ENCODE results near the gene PKD1L1.

Gene PKD1L1

GRCh38 chr7:47888371-47889265 is 59.6 kb downstream of the PKD1L1 start:
- Histone ChIP-seq H3K4me3 (ENCODE audit: severe bottlenecking) (no peak overlapping the region), H3K27ac (ENCODE audit: poor library complexity, severe bottlenecking) (no peak overlapping the region), H3K36me3 (ENCODE audit: low read depth) (no peaks in the 10 kb centered on the region), H3K4me1 (ENCODE audit: insufficient read depth, poor library complexity, severe bottlenecking) (no peaks in the 10 kb centered on the region), H3K9me3 (ENCODE audit: severe bottlenecking) (no peaks in the 10 kb centered on the region), H3K27me3 (ENCODE audit: insufficient read depth, poor library complexity, severe bottlenecking) (peaks cover 5% of the 10 kb centered on the region)
- ATAC-seq (ENCODE audit: low read depth) = no peak
- TF ChIP-seq, protein P1, sequence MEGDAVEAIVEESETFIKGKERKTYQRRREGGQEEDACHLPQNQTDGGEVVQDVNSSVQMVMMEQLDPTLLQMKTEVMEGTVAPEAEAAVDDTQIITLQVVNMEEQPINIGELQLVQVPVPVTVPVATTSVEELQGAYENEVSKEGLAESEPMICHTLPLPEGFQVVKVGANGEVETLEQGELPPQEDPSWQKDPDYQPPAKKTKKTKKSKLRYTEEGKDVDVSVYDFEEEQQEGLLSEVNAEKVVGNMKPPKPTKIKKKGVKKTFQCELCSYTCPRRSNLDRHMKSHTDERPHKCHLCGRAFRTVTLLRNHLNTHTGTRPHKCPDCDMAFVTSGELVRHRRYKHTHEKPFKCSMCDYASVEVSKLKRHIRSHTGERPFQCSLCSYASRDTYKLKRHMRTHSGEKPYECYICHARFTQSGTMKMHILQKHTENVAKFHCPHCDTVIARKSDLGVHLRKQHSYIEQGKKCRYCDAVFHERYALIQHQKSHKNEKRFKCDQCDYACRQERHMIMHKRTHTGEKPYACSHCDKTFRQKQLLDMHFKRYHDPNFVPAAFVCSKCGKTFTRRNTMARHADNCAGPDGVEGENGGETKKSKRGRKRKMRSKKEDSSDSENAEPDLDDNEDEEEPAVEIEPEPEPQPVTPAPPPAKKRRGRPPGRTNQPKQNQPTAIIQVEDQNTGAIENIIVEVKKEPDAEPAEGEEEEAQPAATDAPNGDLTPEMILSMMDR (IDR thresholded peaks at IDR 0.05; ENCODE audit: poor library complexity, severe bottlenecking) = no peak
- DNase-seq (ENCODE audit: low spot score) = no peak

DNA sequence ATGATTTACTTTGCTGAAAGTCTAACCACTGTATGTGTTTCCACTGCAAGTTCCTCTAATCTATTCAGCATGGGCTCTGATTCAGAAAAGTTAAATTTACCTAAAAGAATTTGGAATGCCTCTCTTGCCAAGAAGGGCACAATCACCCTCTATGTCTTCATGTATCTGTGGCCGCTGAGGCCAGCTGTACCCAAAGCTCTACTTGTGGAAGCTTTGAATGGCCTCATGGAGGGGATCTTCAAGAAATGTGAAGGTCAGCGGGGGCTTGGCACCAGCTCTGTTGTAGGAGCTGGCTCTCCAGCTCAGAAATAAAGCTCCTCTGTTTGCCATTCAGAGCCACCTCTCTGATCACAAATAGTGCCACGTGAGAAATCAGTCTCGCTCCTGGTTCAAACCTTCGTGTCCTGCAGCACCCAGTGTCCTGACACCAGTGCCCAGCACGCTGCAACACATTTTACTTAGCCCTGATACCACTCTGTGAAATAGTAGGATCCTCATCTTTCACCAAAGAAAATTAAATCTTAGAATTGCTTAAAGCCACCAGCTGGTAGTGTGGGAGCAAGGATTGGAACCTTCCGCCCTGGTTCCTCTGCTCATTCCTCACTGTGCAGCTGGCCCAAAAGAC is 61.1 kb downstream of the PKD1L1 start:
- no peaks in the 10 kb centered on the region for H3K36me3 ChIP-seq (ENCODE audit: low read depth)
- H3K9me3 ChIP-seq (ENCODE audit: severe bottlenecking) = no peaks in the 10 kb centered on the region
- TF ChIP-seq, protein P1 (IDR thresholded peaks at IDR 0.05; ENCODE audit: poor library complexity, severe bottlenecking) = no peak
- DNase-seq (ENCODE audit: low spot score) (no peak), ATAC-seq (ENCODE audit: low read depth) (no peak)
- H3K27ac ChIP-seq (ENCODE audit: poor library complexity, severe bottlenecking) = no peak overlapping the region
- peaks cover 5% of the 10 kb centered on the region for H3K27me3 ChIP-seq (ENCODE audit: insufficient read depth, poor library complexity, severe bottlenecking)
- no peak overlapping the region for H3K4me3 ChIP-seq (ENCODE audit: severe bottlenecking)
- H3K4me1 ChIP-seq (ENCODE audit: insufficient read depth, poor library complexity, severe bottlenecking) = no peaks in the 10 kb centered on the region

GRCh38 chr7:47885987-47886811 is 62.1 kb downstream of the PKD1L1 start:
- no peak for ATAC-seq (ENCODE audit: low read depth)
- Histone ChIP-seq H3K4me3 (ENCODE audit: severe bottlenecking) (no peak overlapping the region), H3K4me1 (ENCODE audit: insufficient read depth, poor library complexity, severe bottlenecking) (no peaks in the 10 kb centered on the region), H3K9me3 (ENCODE audit: severe bottlenecking) (no peaks in the 10 kb centered on the region), H3K27ac (ENCODE audit: poor library complexity, severe bottlenecking) (no peak overlapping the region), H3K27me3 (ENCODE audit: insufficient read depth, poor library complexity, severe bottlenecking) (peaks cover 5% of the 10 kb centered on the region), H3K36me3 (ENCODE audit: low read depth) (no peaks in the 10 kb centered on the region)
- TF ChIP-seq, protein P1 (IDR thresholded peaks at IDR 0.05; ENCODE audit: poor library complexity, severe bottlenecking) = no peak
- no peak for DNase-seq (ENCODE audit: low spot score)

GRCh38 chr7:47885309-47885986 is 62.8 kb downstream of the PKD1L1 start:
- no peak overlapping the region for H3K27ac ChIP-seq (ENCODE audit: poor library complexity, severe bottlenecking)

More at GRCh38 chr7:47885309-47885986, 62.8 kb downstream of the PKD1L1 start:
- ATAC-seq (ENCODE audit: low read depth) = no peak
- Histone ChIP-seq H3K4me1 (ENCODE audit: insufficient read depth, poor library complexity, severe bottlenecking) (no peaks in the 10 kb centered on the region), H3K9me3 (ENCODE audit: severe bottlenecking) (no peaks in the 10 kb centered on the region), H3K36me3 (ENCODE audit: low read depth) (no peaks in the 10 kb centered on the region), H3K4me3 (ENCODE audit: severe bottlenecking) (no peak overlapping the region), H3K27me3 (ENCODE audit: insufficient read depth, poor library complexity, severe bottlenecking) (peaks cover 5% of the 10 kb centered on the region)
- TF ChIP-seq, protein P1 (IDR thresholded peaks at IDR 0.05; ENCODE audit: poor library complexity, severe bottlenecking) = no peak
- DNase-seq (ENCODE audit: low spot score) = no peak
